AML-193 (cell line): ENCODE measurements around the gene HNRNPDL.
"Not testable (repeated sequence)": the region's sequence is repeated elsewhere in the genome, so short reads cannot be mapped to it uniquely, and the experiment has no call there.

ENCODE experiments used
- DNase-seq, 2 experiments: peaks; one replicate each; lab custom pipeline; 2025; lab: John Stamatoyannopoulos, UW

The HNRNPDL gene

DNA sequence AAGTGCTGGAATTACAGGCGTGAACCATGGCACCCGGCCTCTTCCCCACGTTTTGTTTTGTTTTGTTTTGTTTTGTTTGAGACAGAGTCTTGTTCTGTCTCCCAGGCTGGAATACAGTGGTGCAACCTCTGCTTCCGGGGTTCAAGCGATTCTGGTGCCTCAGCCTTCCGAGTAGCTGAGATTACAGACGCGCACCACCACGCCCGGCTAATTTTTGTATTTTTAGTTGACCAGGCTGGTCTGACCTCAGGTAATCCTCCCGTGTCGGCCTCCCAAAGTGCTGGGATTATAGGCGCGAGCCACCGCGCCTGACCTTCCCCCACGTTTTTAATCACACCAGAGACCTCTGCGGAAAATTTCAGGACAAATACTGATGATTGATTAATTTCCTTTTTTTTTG is 2.3 kb upstream of the HNRNPDL start:
- no peak for DNase-seq

DNA sequence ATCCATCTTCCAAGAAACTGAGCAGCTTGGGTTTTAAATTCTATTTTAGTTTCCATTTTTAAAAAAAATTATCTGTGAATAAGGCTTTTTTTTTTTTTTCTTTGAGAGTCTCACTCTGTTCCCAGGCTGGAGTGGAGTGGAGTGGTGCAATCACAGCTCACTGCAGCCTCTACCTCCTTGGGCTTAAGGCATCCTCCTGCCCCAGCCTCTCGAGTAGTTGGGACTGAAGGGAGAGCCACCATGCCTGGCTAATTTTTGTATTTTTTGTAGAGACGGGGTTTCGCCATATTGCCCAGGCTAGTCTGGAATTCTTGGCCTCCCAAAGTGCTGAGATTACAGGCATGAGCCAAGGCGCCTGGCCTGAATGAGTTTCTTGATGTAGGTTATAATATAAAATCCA is 1.6 kb upstream of the HNRNPDL start:
- no peak for DNase-seq

GRCh38 chr4:82430964-82431745 is 893 bp upstream of the HNRNPDL start:
- peak; percentile 21 to 44 for DNase-seq

DNA sequence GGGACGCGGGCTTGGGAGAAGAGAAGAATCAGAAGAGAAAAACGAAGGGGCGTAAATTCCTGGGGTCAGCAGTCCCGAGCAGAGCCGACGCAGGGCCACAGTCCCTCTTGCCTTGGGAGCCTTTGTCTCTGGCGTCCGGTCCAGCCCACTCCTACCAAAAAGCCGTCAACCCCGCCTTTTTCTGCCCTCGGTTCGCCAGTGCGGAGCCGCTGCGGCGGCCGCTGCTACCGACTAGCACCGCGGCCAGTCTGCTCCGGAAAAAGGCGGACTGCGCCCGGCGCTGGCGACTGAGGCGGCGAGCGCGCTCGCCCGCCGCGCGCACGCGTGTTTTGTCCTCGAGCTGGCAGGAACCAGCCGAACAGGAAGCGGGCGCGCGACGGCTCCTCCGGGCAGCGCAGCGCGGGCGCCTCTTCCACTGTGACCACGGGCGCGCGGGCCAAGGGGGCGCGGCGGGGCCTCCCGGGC is 502 bp downstream of the HNRNPDL start:
- peak; percentile 51 to 60 for DNase-seq

DNA sequence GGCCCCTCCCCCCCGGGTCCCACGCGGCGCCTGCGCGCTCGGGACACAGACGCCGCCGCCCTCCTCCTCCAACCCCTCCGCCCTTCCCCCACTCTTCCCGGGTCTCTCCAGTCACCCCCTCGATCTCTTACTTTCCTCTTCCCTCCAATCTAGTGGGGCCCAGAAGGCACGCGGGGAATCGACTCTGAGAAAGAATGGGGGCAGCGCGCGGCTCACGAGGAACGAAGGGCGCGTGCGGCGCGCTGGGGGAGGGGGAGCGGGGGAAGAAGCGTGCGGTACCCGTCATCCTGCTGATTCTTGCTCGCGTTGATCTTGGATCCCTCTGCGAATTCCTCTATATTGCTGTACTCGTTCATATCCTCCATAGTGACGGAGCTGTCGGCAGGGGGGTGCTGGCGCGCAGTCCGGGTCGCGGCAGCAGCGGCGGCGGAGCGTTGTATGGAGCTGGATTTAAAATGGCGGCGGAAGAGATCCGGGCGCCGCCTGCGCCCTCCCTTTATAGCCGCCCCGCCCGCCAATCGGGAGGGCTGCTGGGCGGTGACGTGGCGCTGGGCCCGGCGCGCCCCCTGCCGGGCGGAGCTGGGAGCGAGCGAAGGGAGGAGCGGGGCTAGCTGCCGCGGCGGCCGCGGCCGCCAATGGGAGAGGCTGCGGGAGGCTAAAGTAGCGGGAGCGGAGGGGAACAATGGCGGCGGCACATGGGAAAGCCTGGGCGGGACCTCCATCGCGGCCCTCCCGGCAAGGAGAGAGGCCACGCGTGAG is 1.1 kb downstream of the HNRNPDL start:
- DNase-seq, result peak; percentile 80

GRCh38 chr4:82428526-82428968 is 1.7 kb downstream of the HNRNPDL start:
- DNase-seq, result no peak

- DNase-seq, result no peak
Observed at GRCh38 chr4:82425478-82425877, 4.8 kb downstream of the HNRNPDL start.

DNA sequence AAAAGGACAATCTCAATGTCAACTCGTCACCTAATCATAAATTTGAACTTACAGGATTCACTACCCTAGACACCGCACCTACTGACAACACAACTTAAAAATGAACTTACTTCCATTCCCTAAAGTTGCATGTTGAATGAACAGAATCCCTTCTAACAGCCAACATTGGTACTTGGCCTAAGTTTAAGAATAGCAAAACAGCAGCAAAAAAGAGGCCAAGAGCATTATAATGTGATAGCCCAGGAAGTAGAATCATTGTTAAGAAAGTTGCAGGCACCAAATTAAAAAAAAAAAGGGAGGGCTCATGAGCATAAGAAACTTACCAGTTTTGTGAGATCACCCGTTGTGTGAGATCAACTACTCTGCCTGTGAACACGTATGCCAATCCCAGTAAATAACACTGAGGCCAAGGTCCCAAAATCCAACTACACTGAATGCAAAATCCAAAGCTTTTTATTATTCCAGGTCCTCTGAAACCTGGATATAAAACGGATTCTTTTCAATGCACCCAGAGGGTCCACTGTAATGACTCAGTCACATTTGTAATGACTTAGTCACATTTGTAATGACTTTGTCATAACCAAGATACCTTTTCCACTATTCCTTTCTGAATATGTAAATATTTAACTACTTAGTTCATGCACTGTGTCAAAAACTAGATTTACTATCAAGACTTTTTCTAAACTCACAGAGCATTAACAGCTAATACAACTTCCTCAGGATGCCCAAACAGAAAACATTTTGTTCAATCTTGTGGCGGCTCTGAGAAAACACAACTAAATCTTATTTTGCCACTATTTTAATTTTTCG is 6.8 kb downstream of the HNRNPDL start:
- no peak for DNase-seq

- no peak for DNase-seq
Observed at GRCh38 chr4:82422616-82423015, 7.6 kb downstream of the HNRNPDL start.

GRCh38 chr4:82421796-82422560 is 8.3 kb downstream of the HNRNPDL start:
- DNase-seq, result no peak

DNA sequence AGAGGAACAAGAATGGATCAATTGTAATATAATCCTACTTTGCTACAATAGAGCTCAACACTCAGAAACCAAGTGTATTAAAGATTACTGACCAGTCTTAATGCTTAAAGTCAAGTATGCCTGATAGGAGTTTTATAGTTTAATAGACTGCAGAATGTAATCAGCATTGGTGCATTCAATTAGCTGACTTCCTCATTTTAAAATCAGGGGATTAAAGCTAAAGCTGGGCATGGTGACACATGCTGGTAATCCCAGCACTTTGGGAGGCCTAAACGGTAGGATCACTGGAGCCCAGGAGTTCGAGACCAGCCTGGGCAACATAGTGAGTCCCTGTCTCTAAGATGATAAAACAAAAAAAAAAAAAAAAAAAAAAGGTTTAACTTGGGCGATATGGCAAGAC is 10.8 kb downstream of the HNRNPDL start:
- peak in 1 of 2 experiments; percentile 36 for DNase-seq

DNA sequence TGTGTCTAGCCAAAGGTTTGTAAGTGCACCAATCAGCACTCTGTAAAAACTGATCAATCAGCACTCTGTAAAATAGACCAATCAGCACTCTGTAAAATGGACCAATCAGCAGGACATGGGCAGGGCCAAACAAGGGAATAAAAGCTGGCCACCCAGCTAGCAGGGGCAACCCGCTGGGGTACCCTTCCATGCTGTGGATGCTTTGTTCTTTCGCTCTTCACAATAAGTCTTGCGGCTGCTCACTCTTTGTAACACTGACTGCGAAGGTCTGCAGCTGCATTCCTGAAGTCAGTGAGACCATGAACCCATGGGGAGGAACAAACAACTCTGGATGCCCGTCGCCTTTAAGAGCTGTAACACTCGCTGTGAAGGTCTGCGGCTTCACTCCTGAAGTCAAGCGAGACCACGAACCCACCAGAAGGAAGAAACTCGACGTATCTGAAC is 14.3 kb downstream of the HNRNPDL start:
- DNase-seq, result no peak

GRCh38 chr4:82415061-82415460 is 15.2 kb downstream of the HNRNPDL start:
- DNase-seq, result not testable (repeated sequence)

DNA sequence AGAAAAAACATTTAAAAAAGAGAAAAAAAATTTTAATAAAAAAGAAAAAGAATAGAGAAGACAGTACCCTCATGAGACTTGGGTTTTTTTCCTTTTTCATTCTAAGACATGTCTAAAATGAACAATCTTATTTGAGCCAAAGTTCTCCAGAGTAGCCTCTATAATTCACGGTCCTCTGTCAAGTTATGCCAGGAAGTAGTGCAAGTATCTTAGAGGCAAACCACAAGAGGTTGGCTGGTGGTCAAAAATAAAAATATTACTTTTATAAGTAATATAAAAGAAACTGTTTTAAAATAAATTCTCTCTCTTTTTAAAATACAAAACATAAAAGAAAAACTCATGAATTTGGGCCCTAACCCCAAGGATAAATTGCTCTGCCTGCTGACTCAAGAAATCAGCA is 26.5 kb downstream of the HNRNPDL start:
- no peak for DNase-seq

DNA sequence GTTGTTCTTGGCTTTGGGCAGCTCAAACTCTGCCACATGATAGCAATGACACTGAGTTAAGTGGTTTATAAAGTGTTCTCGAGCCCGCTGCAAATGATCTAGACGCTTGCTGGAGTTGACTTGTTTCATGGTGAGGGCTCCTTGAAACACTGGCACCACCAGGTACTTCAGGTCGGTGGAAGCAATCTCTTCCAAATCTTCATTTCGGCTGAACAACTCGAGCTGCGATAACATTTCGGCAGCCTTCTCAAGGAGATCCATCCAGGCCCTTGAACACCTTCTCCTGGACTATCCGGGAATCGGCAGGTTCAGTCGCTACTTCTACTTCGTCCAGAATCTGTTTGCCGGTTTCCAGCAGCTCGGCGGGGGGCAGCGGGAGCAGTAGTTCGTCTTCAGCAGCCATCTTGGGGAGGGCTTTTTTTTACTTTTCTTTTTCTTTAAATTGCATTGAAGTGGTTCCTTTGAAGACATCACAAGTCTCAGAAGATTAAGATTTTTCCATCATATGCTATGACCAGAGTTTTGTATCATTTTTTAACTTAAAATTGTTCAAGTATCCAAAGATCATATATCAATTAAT is 28.0 kb downstream of the HNRNPDL start:
- DNase-seq, result no peak

DNA sequence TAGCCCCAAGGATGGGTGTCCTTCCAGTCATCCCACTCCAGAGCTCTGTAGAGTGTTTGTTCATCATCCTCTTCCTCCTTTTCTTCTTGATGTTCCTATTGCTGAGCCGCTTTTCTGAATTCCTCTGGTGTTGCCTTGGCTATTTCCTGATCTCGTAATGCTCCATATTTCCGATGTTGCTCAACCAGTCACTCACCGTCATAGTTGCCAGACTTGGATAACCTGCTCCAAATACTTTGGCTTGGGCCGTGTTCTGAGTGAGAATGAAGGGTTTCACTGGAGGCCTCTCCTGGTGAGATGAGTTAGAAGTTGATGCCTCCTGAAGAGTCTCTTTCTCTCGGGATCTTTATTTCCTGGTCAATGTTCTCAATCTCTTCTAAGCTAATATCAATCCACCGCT is 28.7 kb downstream of the HNRNPDL start:
- no peak for DNase-seq

DNA sequence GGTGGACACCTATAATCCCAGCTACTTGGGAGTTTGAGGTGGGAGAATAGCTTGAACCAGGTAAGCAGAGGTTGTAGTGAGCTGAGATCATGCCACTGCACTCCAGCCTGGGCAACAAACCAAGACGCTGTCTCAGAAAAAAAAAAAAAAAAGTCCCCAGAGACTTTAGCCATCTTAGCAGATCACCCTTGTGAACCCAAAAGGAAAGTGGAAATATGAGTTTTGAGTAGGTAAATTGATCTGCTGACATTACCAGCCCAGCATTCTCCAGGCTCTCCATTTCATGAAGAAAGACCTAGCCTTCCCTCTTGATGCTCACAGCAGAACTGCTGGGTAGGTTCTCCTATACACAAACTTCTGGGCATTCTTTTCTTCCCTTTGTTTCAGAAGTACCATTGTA is 32.0 kb downstream of the HNRNPDL start:
- no peak for DNase-seq

GRCh38 chr4:82397527-82397926 is 32.7 kb downstream of the HNRNPDL start:
- no peak for DNase-seq

DNA sequence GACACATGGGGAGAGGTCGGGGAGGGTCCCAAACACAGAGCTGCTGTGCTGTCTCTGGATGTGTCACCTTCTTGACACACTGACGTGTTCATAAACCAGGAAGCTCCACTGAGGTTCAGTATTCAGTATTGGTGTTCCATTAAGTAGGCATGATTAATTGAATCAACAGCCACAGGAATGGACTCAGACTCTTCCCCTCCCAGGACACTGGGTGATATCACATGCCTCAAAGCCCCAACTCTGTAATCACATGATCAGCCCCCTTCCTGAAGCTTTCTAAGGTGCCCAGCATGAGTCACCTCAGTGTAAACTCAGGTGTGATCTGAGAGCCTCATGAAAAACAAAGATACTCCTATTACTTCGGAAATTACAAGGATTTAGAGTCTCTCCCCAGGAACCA is 35.4 kb downstream of the HNRNPDL start:
- DNase-seq, result no peak

- not testable (repeated sequence) for DNase-seq
Observed at GRCh38 chr4:82390061-82390460, 40.2 kb downstream of the HNRNPDL start.

DNA sequence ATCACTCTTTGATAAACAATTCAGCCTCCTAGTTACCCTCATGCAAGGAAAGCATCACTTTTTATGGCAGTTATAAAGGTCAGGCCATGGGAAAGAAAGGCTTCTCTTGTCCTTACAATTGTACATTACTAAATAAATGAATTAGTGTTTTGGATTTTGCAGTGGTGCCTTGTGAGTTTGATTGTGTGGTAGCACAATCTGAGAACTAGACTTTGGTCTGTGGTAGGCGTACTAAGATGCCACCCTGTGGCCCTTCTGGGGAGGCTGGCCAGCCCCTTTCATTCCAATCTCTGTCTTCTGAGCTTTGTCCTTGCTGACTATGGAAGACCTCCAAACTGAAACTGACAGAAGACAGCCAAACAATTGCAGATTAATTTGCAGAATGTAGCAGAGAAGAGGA is 41.9 kb downstream of the HNRNPDL start:
- no peak for DNase-seq
